DOHH2 (cell line): Measurements from ENCODE around the gene TBCC.

Experiments
- CTCF ChIP-seq: fragments of 200-600 bp; sonication (generic); IDR thresholded peaks from one replicate; pipeline ENCODE4 v1.5.1; 2014; ENCODE audit warnings: antibody characterized with exemption, mild to moderate bottlenecking, low read depth, low read length; ENCODE audit not compliant: poor library complexity, severe bottlenecking
- EZH2phosphoT487 ChIP-seq: fragments of 200-600 bp; sonication (generic); IDR thresholded peaks from 2 replicates; pipeline ENCODE4 v1.6.1; 2017; ENCODE audit warnings: borderline replicate concordance, mild to moderate bottlenecking, antibody characterized with exemption, low read length, moderate library complexity, mixed read lengths

GRCh38 chr6:42777126-42777822 is 31.4 kb upstream of the TBCC start:
- TF ChIP-seq CTCF (no peak), EZH2phosphoT487 (no peak)
